DMS53 treated with DMSO at 0.1 percent for 48 hours (cell line): ENCODE data around the gene NEGR1.

ENCODE experiments used
- DNase-seq: peaks from one replicate; lab custom pipeline; 2025; ENCODE audit not compliant: unreplicated experiment; lab: John Stamatoyannopoulos, UW

Gene NEGR1

GRCh38 chr1:71647513-71648300 is 634.6 kb downstream of the NEGR1 start:
- DNase-seq: peak; percentile 29

GRCh38 chr1:71645015-71645414 is 637.3 kb downstream of the NEGR1 start:
- DNase-seq: no peak

GRCh38 chr1:71641903-71642302 is 640.4 kb downstream of the NEGR1 start:
- DNase-seq: no peak

- no peak for DNase-seq
Observed at GRCh38 chr1:71640998-71641397, 641.3 kb downstream of the NEGR1 start.

- DNase-seq: no peak
Observed at GRCh38 chr1:71640116-71640515, 642.2 kb downstream of the NEGR1 start.

- DNase-seq: no peak
Observed at GRCh38 chr1:71638081-71638766, 644.1 kb downstream of the NEGR1 start.

GRCh38 chr1:71635568-71635967 is 646.8 kb downstream of the NEGR1 start:
- no peak for DNase-seq

GRCh38 chr1:71634159-71634558 is 648.2 kb downstream of the NEGR1 start:
- DNase-seq: peak; percentile 61

- no peak for DNase-seq
Observed at GRCh38 chr1:71630073-71630472, 652.3 kb downstream of the NEGR1 start.

GRCh38 chr1:71625004-71625403 is 657.3 kb downstream of the NEGR1 start:
- DNase-seq: no peak

- DNase-seq: no peak
Observed at GRCh38 chr1:71623888-71624287, 658.5 kb downstream of the NEGR1 start.

GRCh38 chr1:71621785-71622184 is 660.6 kb downstream of the NEGR1 start:
- DNase-seq: no peak

- DNase-seq: no peak
Observed at GRCh38 chr1:71618766-71619530, 663.4 kb downstream of the NEGR1 start.

- no peak for DNase-seq
Observed at GRCh38 chr1:71618191-71618590, 664.1 kb downstream of the NEGR1 start.

- no peak for DNase-seq
Observed at GRCh38 chr1:71610476-71610875, 671.9 kb downstream of the NEGR1 start.

- DNase-seq: no peak
Observed at GRCh38 chr1:71603044-71603776, 679.1 kb downstream of the NEGR1 start.

- DNase-seq: no peak
Observed at GRCh38 chr1:71600023-71600422, 682.3 kb downstream of the NEGR1 start.

GRCh38 chr1:71599306-71599705 is 683.0 kb downstream of the NEGR1 start:
- no peak for DNase-seq

GRCh38 chr1:71593523-71593922 is 688.8 kb downstream of the NEGR1 start:
- peak; percentile 33 for DNase-seq

- no peak for DNase-seq
Observed at GRCh38 chr1:71592646-71593274, 689.6 kb downstream of the NEGR1 start.

GRCh38 chr1:71589005-71589404 is 693.3 kb downstream of the NEGR1 start:
- no peak for DNase-seq
